Smooth muscle cell (in vitro differentiated cells): ENCODE measurements around the gene TLL2. TPM values are rescaled to one million over a fixed set of nuclear protein-coding genes. Genes with fewer than 3 reads are reported as not detected.

Source experiments
- DNase-seq: peaks from one replicate; lab custom pipeline; 2025; ENCODE audit not compliant: unreplicated experiment; lab: John Stamatoyannopoulos, UW
- H2AFZ ChIP-seq: fragments of 200-600 bp; sonication (generic); 2 replicates; pipeline ENCODE4 v1.6.0; 2016; ENCODE audit warnings: antibody characterized with exemption, low read depth, mild to moderate bottlenecking
- H3F3A ChIP-seq: fragments of 200-600 bp; sonication (generic); 2 replicates; pipeline ENCODE4 v1.6.0; 2017; ENCODE audit warnings: antibody characterized with exemption, low read depth
- H3K27ac ChIP-seq: fragments of 200-600 bp; sonication (generic); 2 replicates; pipeline ENCODE4 v1.5.1; 2016; ENCODE audit warnings: low read depth, mild to moderate bottlenecking
- H3K27me3 ChIP-seq: fragments of 200-600 bp; sonication (generic); 2 replicates; pipeline ENCODE4 v1.6.1; 2016; ENCODE audit warnings: low read depth, mild to moderate bottlenecking
- H3K36me3 ChIP-seq: fragments of 200-600 bp; sonication (generic); 2 replicates; pipeline ENCODE4 v1.5.1; 2016; ENCODE audit warnings: low read depth
- H3K4me1 ChIP-seq: fragments of 200-600 bp; sonication (generic); 2 replicates; pipeline ENCODE4 v1.5.1; 2016; ENCODE audit warnings: low read depth
- H3K4me2 ChIP-seq: fragments of 200-600 bp; sonication (generic); 2 replicates; pipeline ENCODE4 v1.6.0; 2016; ENCODE audit warnings: mild to moderate bottlenecking
- H3K4me3 ChIP-seq: fragments of 200-600 bp; sonication (generic); 2 replicates; pipeline ENCODE4 v1.5.1; 2016; ENCODE audit warnings: mild to moderate bottlenecking
- H3K79me2 ChIP-seq: fragments of 200-600 bp; sonication (generic); 2 replicates; pipeline ENCODE4 v1.6.0; 2016; ENCODE audit warnings: low read depth, mild to moderate bottlenecking
- H3K9ac ChIP-seq: fragments of 200-600 bp; sonication (generic); 2 replicates; pipeline ENCODE4 v1.6.0; 2016; ENCODE audit warnings: low read depth
- H3K9me3 ChIP-seq: fragments of 200-600 bp; sonication (generic); replicated peaks from 2 replicates; pipeline ENCODE4 v1.5.1; 2016; ENCODE audit warnings: low read depth
- H4K20me1 ChIP-seq: fragments of 200-600 bp; sonication (generic); 2 replicates; pipeline ENCODE4 v1.6.0; 2016; ENCODE audit warnings: low read depth
- WGBS: methylation state at CpG from one replicate; pipeline ENCODE4 v1.1.7; 2016; ENCODE audit warnings: low lambda C conversion rate; 5-methylcytosine and 5-hydroxymethylcytosine counted together
- polyA plus RNA-seq: library from polyadenylated mRNA; unstranded; fragments of >200 nt; fragmentation: Nextera tagmentation; extraction: Ambion mirVana; gene quantifications from 2 replicates; pipeline ENCODE4 v1.2.1, GENCODE V29; 2016
- total RNA-seq: library from RNA; depleted of rRNA; stranded (reverse); fragments of >200 nt; gene quantifications from 2 replicates; pipeline ENCODE4 v1.2.3, GENCODE V29; 2014
- TF ChIP-seq, protein P1 (sequence below): fragments of 200-600 bp; sonication (generic); IDR thresholded peaks from 2 replicates; pipeline ENCODE4 v1.5.1; 2017; ENCODE audit warnings: borderline replicate concordance, mild to moderate bottlenecking, antibody characterized with exemption; ENCODE audit not compliant: insufficient read depth, poor library complexity, severe bottlenecking

TLL2 gene
- total and polyA plus RNA-seq, 2 experiments from 2014 or later: 0.18 TPM; not detected in 1

DNA sequence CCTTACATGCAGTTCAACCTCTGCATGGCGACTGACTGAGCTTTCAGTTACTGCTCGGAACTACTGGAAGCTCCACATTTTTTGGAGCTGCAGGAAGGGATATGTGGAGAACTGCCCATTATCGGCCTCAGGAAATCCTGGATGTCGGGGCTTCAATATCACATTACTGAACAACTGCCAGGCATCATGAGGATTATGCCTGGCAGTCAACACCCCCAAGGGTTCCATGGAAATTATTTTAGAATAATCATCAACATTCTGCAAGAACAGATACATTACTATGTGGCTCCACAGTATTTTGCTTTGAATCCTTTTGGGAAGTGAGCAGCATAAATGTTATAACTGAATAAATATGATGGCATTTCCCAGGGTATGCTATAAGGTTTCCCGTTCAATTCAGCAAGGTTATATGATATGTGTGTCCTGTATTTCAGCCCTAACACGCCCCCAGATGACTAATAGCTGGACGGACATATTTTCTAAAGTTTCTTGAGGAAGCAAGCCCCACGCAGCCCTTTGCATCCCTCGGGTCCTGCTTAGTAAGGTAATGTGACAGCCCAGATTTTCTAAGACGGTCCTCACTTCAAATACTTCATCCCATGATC lies 101.9 kb downstream of the TLL2 start:
- no peak overlapping the region for H2AFZ ChIP-seq
- 72% methylated on average over 10 of the region's 10 CpGs for WGBS
- H3K36me3 ChIP-seq: no peaks in the 10 kb centered on the region
- DNase-seq: no peak
- no peak overlapping the region for H3K4me2 ChIP-seq
- H4K20me1 ChIP-seq: no peaks in the 10 kb centered on the region
- peaks cover 6% of the 10 kb centered on the region for H3K4me1 ChIP-seq
- H3K4me3 ChIP-seq: no peak overlapping the region
- H3F3A ChIP-seq: peaks cover 2% of the 10 kb centered on the region
- peaks cover 24% of the 10 kb centered on the region for H3K27me3 ChIP-seq
- no peak overlapping the region for H3K9ac ChIP-seq
- no peak overlapping the region for H3K27ac ChIP-seq
- TF ChIP-seq, protein P1, sequence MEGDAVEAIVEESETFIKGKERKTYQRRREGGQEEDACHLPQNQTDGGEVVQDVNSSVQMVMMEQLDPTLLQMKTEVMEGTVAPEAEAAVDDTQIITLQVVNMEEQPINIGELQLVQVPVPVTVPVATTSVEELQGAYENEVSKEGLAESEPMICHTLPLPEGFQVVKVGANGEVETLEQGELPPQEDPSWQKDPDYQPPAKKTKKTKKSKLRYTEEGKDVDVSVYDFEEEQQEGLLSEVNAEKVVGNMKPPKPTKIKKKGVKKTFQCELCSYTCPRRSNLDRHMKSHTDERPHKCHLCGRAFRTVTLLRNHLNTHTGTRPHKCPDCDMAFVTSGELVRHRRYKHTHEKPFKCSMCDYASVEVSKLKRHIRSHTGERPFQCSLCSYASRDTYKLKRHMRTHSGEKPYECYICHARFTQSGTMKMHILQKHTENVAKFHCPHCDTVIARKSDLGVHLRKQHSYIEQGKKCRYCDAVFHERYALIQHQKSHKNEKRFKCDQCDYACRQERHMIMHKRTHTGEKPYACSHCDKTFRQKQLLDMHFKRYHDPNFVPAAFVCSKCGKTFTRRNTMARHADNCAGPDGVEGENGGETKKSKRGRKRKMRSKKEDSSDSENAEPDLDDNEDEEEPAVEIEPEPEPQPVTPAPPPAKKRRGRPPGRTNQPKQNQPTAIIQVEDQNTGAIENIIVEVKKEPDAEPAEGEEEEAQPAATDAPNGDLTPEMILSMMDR: no peak
- no peaks in the 10 kb centered on the region for H3K9me3 ChIP-seq
- H3K79me2 ChIP-seq: no peaks in the 10 kb centered on the region

DNA sequence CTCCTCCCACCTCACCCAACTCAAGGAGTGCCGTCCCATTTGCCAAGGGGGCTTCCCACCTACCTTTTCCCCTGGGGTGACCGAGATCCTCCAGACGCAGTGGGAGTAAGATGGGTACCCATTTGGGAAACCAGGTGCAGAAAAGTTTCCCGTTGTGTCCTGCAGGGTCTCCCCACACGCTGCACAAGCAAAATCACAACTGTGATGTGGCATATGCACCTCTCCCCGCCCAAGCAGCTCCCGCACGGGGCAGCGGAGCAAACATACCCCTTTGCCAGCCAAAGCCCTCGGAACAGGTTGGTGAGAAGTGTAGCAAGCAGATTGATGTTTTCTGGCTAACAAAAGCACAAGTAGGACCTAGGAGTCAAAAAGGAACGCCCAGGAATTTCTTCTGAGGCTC lies 103.4 kb downstream of the TLL2 start:
- Histone ChIP-seq H4K20me1 (no peaks in the 10 kb centered on the region), H3K27me3 (peaks cover 29% of the 10 kb centered on the region), H3K27ac (no peak overlapping the region), H3K4me1 (no peaks in the 10 kb centered on the region), H3F3A (no peaks in the 10 kb centered on the region), H3K4me2 (no peak overlapping the region), H3K9me3 (no peaks in the 10 kb centered on the region), H3K36me3 (no peaks in the 10 kb centered on the region), H3K9ac (no peak overlapping the region), H3K4me3 (no peak overlapping the region), H3K79me2 (no peaks in the 10 kb centered on the region), H2AFZ (no peak overlapping the region)
- TF ChIP-seq, protein P1: no peak
- DNase-seq: no peak
- 89% methylated on average over 11 of the region's 11 CpGs for WGBS

DNA sequence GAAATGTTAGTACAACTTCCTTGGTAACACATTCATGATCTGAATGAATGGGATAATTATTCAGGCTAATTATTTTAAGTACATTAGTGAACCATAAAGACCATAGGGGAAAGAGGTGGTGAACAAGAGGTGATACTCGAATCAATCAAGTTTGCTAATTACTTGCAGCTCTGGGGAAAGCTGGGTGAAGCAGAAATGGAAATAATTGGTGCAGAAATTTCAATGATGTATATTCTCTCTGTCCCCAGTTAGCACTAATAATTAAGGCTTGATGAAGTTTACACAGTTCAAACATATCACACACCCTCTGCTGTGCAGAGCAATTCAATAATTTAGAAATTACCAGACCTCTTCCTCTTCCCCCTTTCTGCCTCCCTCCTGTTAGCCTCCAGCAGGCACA lies 105.5 kb downstream of the TLL2 start:
- Histone ChIP-seq H3K9me3 (no peaks in the 10 kb centered on the region), H3F3A (no peaks in the 10 kb centered on the region), H2AFZ (no peak overlapping the region), H3K4me2 (no peak overlapping the region), H3K36me3 (no peaks in the 10 kb centered on the region), H3K27ac (no peak overlapping the region), H3K4me1 (no peaks in the 10 kb centered on the region), H3K4me3 (no peak overlapping the region), H4K20me1 (no peaks in the 10 kb centered on the region), H3K79me2 (no peaks in the 10 kb centered on the region), H3K9ac (no peak overlapping the region), H3K27me3 (peaks cover 39% of the 10 kb centered on the region)
- DNase-seq: no peak
- WGBS: 85% methylated on average over 1 of the region's 1 CpG
- TF ChIP-seq, protein P1: no peak

DNA sequence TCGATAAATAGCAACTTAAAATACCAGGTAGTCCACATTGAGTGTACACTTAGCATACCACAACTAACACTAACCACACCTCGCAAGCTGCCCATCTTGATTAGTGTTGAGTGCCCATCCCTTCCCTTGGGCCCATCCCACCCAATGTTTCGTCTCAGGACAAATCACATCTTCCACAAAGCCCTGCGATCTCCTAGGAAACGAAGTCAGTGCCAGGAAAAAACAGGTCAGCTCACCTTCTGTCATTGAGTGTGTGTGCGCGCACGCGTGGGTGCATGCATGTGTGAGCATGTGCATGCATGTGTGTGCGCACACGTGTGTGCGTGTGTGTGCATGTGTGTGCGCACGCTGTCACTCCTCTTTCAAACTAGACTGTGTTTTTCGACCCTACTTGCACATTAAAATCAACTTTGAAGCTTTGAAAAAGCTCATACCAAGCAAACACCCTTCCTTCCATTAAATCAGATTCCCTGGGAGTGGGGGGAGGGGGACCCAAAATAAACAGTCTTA lies 106.1 kb downstream of the TLL2 start:
- no peak overlapping the region for H3K4me2 ChIP-seq
- TF ChIP-seq, protein P1: no peak
- no peaks in the 10 kb centered on the region for H3K79me2 ChIP-seq
- H3F3A ChIP-seq: no peaks in the 10 kb centered on the region
- H3K9ac ChIP-seq: no peak overlapping the region
- H3K4me3 ChIP-seq: no peak overlapping the region
- no peaks in the 10 kb centered on the region for H3K4me1 ChIP-seq
- H3K27ac ChIP-seq: no peak overlapping the region
- peaks cover 39% of the 10 kb centered on the region for H3K27me3 ChIP-seq
- no peaks in the 10 kb centered on the region for H3K9me3 ChIP-seq
- H4K20me1 ChIP-seq: no peaks in the 10 kb centered on the region
- 88% methylated on average over 15 of the region's 15 CpGs for WGBS
- no peak overlapping the region for H2AFZ ChIP-seq
- DNase-seq: no peak
- no peaks in the 10 kb centered on the region for H3K36me3 ChIP-seq
